GM12874 (cell line): ENCODE results near the gene LRMDA.

Experiments used
- TF ChIP-seq, protein P1 (sequence below): IDR thresholded peaks from 2 replicates; pipeline ENCODE4 v1.5.1; 2011; ENCODE audit warnings: low read depth, mild to moderate bottlenecking, control low read depth, low read length, moderate library complexity; ENCODE audit not compliant: insufficient read depth

LRMDA gene

DNA sequence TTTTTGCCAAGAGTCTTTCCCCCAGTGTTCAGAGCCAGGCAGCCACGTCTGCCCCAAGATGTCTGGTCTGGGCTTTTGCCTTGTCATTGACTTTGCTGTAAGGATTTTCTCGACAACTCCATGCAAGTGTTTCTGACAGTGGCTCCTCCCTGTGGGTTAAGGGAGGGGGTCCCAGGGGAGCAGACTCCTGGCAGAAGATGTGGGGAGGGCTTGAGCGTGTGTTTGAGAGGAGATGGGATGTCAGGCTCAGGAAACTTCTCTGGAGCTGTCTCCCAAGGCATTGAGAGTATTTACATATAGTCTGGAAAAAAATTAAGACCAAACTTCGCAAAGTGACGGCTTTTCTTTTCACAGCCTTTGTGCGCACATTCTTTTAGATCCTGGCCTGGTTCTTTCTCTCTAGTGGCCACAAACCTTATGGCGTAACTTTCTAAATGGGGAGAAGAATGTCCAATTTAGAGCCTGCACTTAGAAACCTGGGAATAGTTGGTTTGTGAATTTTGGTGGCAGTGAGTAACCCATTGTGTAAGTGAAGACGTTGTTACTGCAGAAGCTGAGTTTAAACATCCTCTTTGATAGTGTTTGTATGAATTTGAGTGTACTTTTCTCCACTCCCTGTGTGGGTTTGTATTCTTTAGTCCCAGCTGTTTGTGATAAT is 201.5 kb downstream of the LRMDA start:
- TF ChIP-seq, protein P1, sequence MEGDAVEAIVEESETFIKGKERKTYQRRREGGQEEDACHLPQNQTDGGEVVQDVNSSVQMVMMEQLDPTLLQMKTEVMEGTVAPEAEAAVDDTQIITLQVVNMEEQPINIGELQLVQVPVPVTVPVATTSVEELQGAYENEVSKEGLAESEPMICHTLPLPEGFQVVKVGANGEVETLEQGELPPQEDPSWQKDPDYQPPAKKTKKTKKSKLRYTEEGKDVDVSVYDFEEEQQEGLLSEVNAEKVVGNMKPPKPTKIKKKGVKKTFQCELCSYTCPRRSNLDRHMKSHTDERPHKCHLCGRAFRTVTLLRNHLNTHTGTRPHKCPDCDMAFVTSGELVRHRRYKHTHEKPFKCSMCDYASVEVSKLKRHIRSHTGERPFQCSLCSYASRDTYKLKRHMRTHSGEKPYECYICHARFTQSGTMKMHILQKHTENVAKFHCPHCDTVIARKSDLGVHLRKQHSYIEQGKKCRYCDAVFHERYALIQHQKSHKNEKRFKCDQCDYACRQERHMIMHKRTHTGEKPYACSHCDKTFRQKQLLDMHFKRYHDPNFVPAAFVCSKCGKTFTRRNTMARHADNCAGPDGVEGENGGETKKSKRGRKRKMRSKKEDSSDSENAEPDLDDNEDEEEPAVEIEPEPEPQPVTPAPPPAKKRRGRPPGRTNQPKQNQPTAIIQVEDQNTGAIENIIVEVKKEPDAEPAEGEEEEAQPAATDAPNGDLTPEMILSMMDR = no peak

DNA sequence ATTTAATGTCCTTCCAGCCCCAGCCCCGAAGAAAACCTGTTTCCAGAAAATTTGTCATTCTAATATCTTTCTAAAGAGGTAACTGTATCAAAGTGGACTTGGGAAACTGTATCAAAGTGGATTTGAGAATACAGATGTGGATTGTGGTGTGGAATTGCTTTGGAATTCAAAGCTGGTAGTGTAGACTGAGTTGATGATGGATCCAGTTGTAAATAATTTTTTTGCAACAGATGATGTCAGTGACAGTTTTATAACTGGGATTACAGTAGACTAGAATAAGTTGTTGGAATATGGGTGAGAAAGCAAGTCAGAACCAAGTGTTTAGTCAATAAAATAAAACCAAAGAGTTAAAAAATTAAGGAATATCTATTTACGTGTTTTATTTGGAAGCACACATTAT is 202.1 kb downstream of the LRMDA start:
- TF ChIP-seq, protein P1 = no peak

DNA sequence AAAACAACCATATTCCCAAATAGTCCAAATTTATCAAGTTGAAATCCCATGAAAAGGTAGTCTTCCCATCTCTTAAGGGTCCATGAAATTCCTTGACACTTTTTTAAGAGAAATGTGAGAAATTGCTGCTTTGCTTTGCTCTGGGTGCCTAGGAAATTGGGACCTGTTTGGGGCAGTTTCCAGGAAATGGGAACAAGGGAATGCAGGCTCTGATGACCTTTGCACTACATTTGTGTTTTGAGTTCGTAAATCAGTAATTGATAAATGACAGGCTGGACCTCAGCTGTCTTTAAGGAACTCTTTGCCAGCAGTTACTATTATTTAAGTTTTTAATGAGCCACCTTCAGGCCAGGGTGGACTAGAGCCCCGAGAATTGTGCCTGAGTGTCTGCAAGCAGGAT is 203.5 kb downstream of the LRMDA start:
- TF ChIP-seq, protein P1 = no peak

DNA sequence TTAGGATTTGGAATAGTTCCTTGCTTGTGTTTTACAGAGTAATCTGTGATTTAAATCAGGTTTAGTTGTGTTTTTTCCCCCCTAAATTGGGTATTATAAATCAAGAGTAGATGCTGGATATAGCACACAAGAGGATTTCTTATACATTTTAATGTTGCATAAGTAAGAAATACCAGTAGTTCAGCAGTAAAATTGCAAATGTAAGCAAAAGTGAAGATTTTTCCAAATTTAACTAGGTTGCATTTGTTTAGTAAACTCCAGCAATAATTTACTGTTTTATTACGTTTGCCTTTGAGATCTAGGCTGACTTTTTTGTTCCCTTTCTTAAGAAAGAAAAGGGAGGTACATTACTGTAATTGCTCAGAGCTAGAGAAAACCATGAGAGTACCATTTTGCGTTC is 207.3 kb downstream of the LRMDA start:
- TF ChIP-seq, protein P1 = no peak

DNA sequence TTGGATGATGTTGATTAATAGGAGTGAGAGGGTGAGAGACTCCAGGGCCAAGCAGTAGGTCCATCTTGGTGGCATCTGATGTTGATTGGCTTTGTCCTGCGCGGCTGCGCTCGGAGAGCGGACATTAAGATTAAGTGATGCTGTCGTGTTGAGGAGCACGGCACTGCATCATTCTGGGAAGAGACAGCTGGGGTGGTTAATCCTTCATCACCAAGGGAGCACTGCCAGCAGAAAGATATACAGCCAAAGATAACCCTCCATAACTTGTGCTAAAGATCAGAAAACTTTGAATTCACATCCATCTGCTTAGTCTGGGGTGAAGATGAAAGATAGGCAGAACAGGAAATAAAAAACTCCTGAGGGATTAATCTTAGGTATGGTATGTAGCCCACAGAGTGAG is 208.3 kb downstream of the LRMDA start:
- TF ChIP-seq, protein P1 = no peak

DNA sequence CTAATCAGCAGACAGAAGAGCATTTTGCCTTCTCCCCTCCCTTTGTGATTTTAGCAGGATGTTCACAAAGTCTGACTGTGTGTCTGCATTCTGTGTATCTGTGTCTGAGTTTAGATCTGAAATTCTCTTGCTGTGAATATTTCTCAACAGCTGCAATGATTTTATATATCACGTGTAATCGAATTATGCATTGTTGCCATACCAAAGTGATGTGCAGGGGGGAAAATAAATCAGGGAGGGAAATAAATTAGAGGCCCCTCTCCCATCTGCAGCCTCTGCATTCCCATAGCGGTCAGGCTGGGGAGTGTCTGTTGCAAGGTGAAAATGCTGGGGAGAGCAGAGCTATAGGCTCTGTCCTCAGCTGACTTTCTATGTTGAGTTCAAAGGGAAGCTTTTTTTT is 209.0 kb downstream of the LRMDA start:
- TF ChIP-seq, protein P1 = no peak

DNA sequence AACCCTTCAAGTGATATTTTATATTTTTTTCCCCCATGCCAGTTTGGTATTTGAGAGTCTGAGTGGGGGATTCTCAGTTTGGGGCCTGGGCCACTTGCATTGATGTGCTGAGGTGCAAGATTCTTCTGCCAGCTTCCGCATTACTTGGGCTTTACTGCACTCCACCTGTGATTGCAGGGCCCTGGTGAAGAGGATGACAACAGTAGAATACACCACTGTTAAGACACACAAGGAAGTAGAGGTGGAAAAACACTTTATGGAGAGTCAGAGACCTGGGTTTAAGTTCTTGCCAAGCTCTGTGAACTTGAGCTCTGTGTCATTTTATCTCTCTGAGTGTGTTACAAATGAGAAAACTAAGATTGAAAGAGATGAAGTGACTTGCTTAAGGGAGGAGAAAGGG is 209.4 kb downstream of the LRMDA start:
- TF ChIP-seq, protein P1 = no peak
